MCF 10A (cell line): Measurements from ENCODE around the gene KRT12. TPM values are rescaled to one million over a fixed set of nuclear protein-coding genes. Genes with fewer than 3 reads are reported as not detected.
"Not testable (repeated sequence)": the region's sequence is repeated elsewhere in the genome, so short reads cannot be mapped to it uniquely, and the experiment has no call there.

Source experiments
- BruUV-seq: library from RNA; stranded (reverse); fragments of 400-500 nt; replicated peaks from 2 replicates; lab custom pipeline; 2021; lab: Mats Ljungman, UMichigan
- CTCF ChIA-PET: fragments of 300-600 bp; sonication (Branson Sonifier 250); formaldehyde crosslinking; extraction: SDS; loops from one replicate; lab custom pipeline; 2021; ENCODE audit warnings: antibody characterized with exemption, inconsistent platforms; lab: Yijun Ruan, JAX
- POLR2A ChIA-PET: fragments of 300-600, 350-650 bp; sonication (Branson Sonifier 250); formaldehyde crosslinking; extraction: SDS; loops from one replicate; lab custom pipeline; 2020; ENCODE audit warnings: antibody characterized with exemption, inconsistent platforms; lab: Yijun Ruan, JAX
- DNase-seq: peaks from one replicate; pipeline ENCODE4 v3.0.0-alpha.2; 2018; ENCODE audit not compliant: unreplicated experiment
- H3K27ac Mint-ChIP-seq: one replicate; pipeline ENCODE4 v1.8.0; 2022; ENCODE audit warnings: mild to moderate bottlenecking, low read depth, mixed read lengths; ENCODE audit not compliant: unreplicated experiment
- H3K27me3 Mint-ChIP-seq: one replicate; pipeline ENCODE4 v1.8.0; 2022; ENCODE audit warnings: mixed read lengths; ENCODE audit not compliant: insufficient read depth, unreplicated experiment
- H3K36me3 Mint-ChIP-seq: one replicate; pipeline ENCODE4 v1.8.0; 2022; ENCODE audit warnings: mild to moderate bottlenecking, moderate library complexity, mixed read lengths; ENCODE audit not compliant: insufficient read depth, unreplicated experiment
- H3K4me1 Mint-ChIP-seq: one replicate; pipeline ENCODE4 v1.8.0; 2022; ENCODE audit warnings: mixed read lengths; ENCODE audit not compliant: insufficient read depth, unreplicated experiment
- H3K4me3 Mint-ChIP-seq: one replicate; pipeline ENCODE4 v1.8.0; 2022; ENCODE audit warnings: mild to moderate bottlenecking, moderate library complexity, mixed read lengths; ENCODE audit not compliant: unreplicated experiment
- H3K9me3 Mint-ChIP-seq: one replicate; pipeline ENCODE4 v1.8.0; 2022; ENCODE audit warnings: mixed read lengths; ENCODE audit not compliant: unreplicated experiment
- intact Hi-C: fragments of 100-400 bp; cut with micrococcal nuclease; formaldehyde crosslinking; loops from 2 replicates; pipeline ENCODE4 v1.14.1; 2022
- total RNA-seq: library from RNA; stranded (reverse); gene quantifications from 2 replicates; pipeline ENCODE4 v1.2.3, GENCODE V29; 2022
- TF ChIP-seq, protein P1 (sequence below): fragments of 200-600 bp; IDR thresholded peaks from one replicate; pipeline ENCODE4 v1.8.0; 2022; ENCODE audit warnings: antibody characterized with exemption, mild to moderate bottlenecking; ENCODE audit not compliant: unreplicated experiment

KRT12 gene
- total RNA-seq, 1 experiment from 2014 or later = not detected

DNA sequence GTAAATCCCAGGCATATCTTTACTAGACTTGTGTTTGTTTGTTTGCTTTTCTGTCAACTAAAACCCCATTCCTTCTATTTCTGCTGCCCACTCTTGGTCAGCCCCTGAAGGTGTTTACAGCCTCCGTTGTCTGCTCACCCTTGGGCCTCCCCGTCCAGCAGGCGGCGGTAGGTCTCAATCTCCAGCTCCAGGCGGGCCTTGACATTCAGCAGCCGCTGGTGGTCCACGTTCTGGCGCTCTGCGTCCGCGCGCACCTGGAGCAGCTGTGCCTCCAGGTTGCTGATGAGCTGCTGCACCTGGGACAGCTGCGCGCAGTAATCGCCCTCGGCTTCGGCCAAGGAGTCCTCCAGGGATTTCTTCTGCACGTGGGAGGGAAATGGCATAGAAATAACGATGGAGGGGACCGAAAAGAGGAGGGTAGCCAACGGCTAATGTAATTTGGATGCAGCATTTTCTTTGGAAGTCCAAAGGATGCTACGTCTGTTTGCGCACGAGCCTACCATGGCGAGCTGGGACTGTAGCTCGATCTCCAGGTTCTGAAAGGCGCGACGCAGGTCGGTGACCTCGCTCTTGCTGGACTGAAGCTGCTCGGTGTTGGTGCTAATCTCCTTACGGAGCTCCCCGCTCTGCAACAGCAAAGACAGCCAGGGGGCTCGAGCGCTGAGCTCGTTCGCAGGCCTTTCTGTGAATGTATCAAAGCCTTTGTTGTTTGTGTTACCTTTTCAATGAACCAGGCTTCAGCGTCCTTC is 3.9 kb downstream of the KRT12 start:
- ChIA-PET CTCF (interaction anchor here (0.6 to 1.2 kb wide), 5 partner anchors 21 to 785 kb away, joined by 3 to 4 read pairs (median 3); no protein-coding TSS in a partner anchor), POLR2A (interaction anchor here (0.5 to 1.5 kb wide), 5 partner anchors 13 to 783 kb away, joined by 3 to 4 read pairs (median 3); no protein-coding TSS in a partner anchor)
- H3K4me1 Mint-ChIP-seq = no peaks in the 10 kb centered on the region

DNA sequence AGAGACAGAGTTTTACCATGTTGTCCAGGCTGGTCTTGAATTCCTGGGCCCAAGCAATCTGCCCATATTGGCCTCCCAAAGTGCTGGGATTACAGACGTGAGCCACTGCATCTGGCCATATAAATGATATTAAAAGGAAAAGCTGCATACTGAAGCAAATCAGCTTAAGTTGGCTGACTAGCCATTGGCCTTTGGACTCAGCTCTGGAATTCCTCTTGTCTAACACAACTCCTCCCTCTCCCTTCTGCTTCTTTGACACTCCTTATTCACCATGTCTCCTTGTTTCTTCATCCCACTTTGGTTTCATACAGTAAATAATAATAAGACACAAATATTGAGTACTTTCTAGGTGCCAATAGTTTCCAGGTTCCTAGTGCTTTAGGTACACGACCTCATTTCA is 7.5 kb downstream of the KRT12 start:
- H3K27ac Mint-ChIP-seq = no peak overlapping the region
- intact Hi-C loops = no loop called here
- CTCF ChIA-PET = interaction anchor here (0.7 to 7.3 kb wide), 6 partner anchors 12 to 803 kb away, joined by 4 to 69 read pairs (median 4); no protein-coding TSS in a partner anchor
- POLR2A ChIA-PET = interaction anchor here (0.9 to 1.1 kb wide), 4 partner anchors 28 to 689 kb away, joined by 3 to 4 read pairs (median 3); no protein-coding TSS in a partner anchor
- no peak overlapping the region for H3K4me3 Mint-ChIP-seq
- H3K36me3 Mint-ChIP-seq = no peaks in the 10 kb centered on the region
- TF ChIP-seq, protein P1, sequence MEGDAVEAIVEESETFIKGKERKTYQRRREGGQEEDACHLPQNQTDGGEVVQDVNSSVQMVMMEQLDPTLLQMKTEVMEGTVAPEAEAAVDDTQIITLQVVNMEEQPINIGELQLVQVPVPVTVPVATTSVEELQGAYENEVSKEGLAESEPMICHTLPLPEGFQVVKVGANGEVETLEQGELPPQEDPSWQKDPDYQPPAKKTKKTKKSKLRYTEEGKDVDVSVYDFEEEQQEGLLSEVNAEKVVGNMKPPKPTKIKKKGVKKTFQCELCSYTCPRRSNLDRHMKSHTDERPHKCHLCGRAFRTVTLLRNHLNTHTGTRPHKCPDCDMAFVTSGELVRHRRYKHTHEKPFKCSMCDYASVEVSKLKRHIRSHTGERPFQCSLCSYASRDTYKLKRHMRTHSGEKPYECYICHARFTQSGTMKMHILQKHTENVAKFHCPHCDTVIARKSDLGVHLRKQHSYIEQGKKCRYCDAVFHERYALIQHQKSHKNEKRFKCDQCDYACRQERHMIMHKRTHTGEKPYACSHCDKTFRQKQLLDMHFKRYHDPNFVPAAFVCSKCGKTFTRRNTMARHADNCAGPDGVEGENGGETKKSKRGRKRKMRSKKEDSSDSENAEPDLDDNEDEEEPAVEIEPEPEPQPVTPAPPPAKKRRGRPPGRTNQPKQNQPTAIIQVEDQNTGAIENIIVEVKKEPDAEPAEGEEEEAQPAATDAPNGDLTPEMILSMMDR = no peak
- no peaks in the 10 kb centered on the region for H3K4me1 Mint-ChIP-seq
- BruUV-seq = no TSS peak
- DNase-seq = no peak
- H3K9me3 Mint-ChIP-seq = no peaks in the 10 kb centered on the region
- H3K27me3 Mint-ChIP-seq = no peaks in the 10 kb centered on the region

More for the DNA sequence above, 3.9 kb downstream of the KRT12 start:
- H3K9me3 Mint-ChIP-seq = no peaks in the 10 kb centered on the region
- no peak overlapping the region for H3K27ac Mint-ChIP-seq
- no TSS peak for BruUV-seq
- TF ChIP-seq, protein P1 = no peak
- intact Hi-C loops = no loop called here
- H3K4me3 Mint-ChIP-seq = no peak overlapping the region
- H3K27me3 Mint-ChIP-seq = no peaks in the 10 kb centered on the region
- DNase-seq = no peak
- H3K36me3 Mint-ChIP-seq = no peaks in the 10 kb centered on the region

- ChIA-PET CTCF (interaction anchor here (0.5 to 7.3 kb wide), 9 partner anchors 13 to 809 kb away, joined by 3 to 69 read pairs (median 5); no protein-coding TSS in a partner anchor), POLR2A (interaction anchor here (0.7 to 1.1 kb wide), 2 partner anchors 445 to 545 kb away, joined by 3 read pairs; no protein-coding TSS in a partner anchor)
- H3K4me3 Mint-ChIP-seq, DNase-seq, H3K9me3 Mint-ChIP-seq, H3K36me3 Mint-ChIP-seq, H3K27me3 Mint-ChIP-seq, intact Hi-C loops, H3K27ac Mint-ChIP-seq, H3K4me1 Mint-ChIP-seq, BruUV-seq: not testable (repeated sequence)
Observed at GRCh38 chr17:40858667-40859066, 8.4 kb downstream of the KRT12 start.

GRCh38 chr17:40857535-40857934 is 9.5 kb downstream of the KRT12 start:
- Mint-ChIP-seq H3K36me3 (no peaks in the 10 kb centered on the region), H3K27me3 (no peaks in the 10 kb centered on the region), H3K4me3 (no peak overlapping the region), H3K27ac (peak overlapping the region; percentile 73), H3K4me1 (peaks cover 16% of the 10 kb centered on the region), H3K9me3 (no peaks in the 10 kb centered on the region)
- ChIA-PET POLR2A (interaction anchor here (0.7 to 13.6 kb wide), 16 partner anchors 10 to 791 kb away, joined by 3 to 352 read pairs (median 5); partner anchors contain the start of gene KRT10), CTCF (interaction anchor here (0.5 to 7.3 kb wide), 16 partner anchors 9 to 827 kb away, joined by 3 to 69 read pairs (median 4); no protein-coding TSS in a partner anchor)
- BruUV-seq = no TSS peak
- intact Hi-C loops = loop anchor here (1.0 to 2.0 kb wide), 5 partner anchors 51 to 805 kb away; no protein-coding TSS in a partner anchor
- DNase-seq = no peak
- TF ChIP-seq, protein P1 = no peak
